Memory B cell (primary cell): ENCODE measurements around the gene KCTD16.

Experiments
- ATAC-seq: fragments of 150-1000 bp; cut with Tn5 transposase; 2 replicates; pipeline ENCODE4 v1.10.0; 2021; ENCODE audit warnings: low read depth, mild to moderate bottlenecking, moderate library complexity
- DNase-seq, 2 donors: peaks; one replicate each; pipeline ENCODE4 v3.0.0; 2022; ENCODE audit warnings: low spot score in 2 of 2
- H3K27ac Mint-ChIP-seq: one replicate; pipeline ENCODE4 v1.8.0; 2022; ENCODE audit warnings: mild to moderate bottlenecking, moderate library complexity, mixed read lengths
- H3K27me3 Mint-ChIP-seq: one replicate; pipeline ENCODE4 v1.8.0; 2022; ENCODE audit warnings: mixed read lengths
- H3K36me3 Mint-ChIP-seq: one replicate; pipeline ENCODE4 v1.8.0; 2022; ENCODE audit warnings: mild to moderate bottlenecking, mixed read lengths
- H3K4me1 Mint-ChIP-seq: one replicate; pipeline ENCODE4 v1.8.0; 2022; ENCODE audit warnings: mixed read lengths
- H3K4me3 Mint-ChIP-seq: one replicate; pipeline ENCODE4 v1.8.0; 2022; ENCODE audit warnings: mild to moderate bottlenecking, moderate library complexity, mixed read lengths
- H3K9me3 Mint-ChIP-seq: one replicate; pipeline ENCODE4 v1.8.0; 2022; ENCODE audit warnings: mixed read lengths

KCTD16 gene

GRCh38 chr5:144481861-144482260 lies 311.2 kb downstream of the KCTD16 start:
- no peaks in the 10 kb centered on the region for H3K9me3 Mint-ChIP-seq
- no peaks in the 10 kb centered on the region for H3K36me3 Mint-ChIP-seq
- H3K27ac Mint-ChIP-seq: no peak overlapping the region
- ATAC-seq (no peak), DNase-seq (no peak)
- no peak overlapping the region for H3K4me3 Mint-ChIP-seq
- no peaks in the 10 kb centered on the region for H3K4me1 Mint-ChIP-seq
- no peaks in the 10 kb centered on the region for H3K27me3 Mint-ChIP-seq

DNA sequence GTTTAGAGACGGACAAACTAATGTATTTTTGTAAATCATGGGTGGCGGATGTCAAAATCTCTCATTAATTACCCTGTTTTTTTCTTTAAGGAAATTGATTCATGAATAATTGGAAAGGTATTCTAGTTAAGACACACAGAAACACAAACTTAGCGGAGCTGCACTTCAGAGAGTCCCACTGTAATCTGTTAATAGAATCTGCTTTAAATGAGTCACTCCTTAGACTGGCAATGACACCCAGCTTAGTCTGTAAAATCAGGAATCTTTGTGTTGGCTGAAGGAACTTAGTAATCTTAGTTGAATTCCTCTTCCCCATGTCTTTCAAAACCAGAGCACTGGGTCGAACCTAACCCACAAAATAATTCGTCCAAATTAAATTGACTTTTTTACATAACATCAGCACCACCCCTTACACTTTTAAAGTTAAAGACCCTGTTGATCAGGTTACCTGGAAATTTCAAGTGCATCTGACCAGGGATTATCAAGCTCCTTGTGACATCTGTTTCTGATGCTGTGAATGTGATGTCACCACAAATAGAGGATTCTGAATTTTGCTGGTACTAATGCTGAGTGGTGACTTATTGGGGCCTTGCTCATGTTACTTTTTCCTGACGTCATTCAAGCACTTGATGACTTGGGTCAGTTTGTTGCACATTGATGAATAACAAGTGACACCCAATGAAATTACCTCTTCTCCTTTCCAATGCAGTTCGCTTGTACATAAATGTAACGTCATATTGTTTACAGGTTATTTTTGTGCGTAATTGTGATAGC lies 313.6 kb downstream of the KCTD16 start:
- ATAC-seq: no peak
- no peak overlapping the region for H3K4me3 Mint-ChIP-seq
- no peaks in the 10 kb centered on the region for H3K27me3 Mint-ChIP-seq
- H3K9me3 Mint-ChIP-seq: no peaks in the 10 kb centered on the region
- DNase-seq: no peak
- no peak overlapping the region for H3K27ac Mint-ChIP-seq
- no peaks in the 10 kb centered on the region for H3K4me1 Mint-ChIP-seq
- no peaks in the 10 kb centered on the region for H3K36me3 Mint-ChIP-seq

DNA sequence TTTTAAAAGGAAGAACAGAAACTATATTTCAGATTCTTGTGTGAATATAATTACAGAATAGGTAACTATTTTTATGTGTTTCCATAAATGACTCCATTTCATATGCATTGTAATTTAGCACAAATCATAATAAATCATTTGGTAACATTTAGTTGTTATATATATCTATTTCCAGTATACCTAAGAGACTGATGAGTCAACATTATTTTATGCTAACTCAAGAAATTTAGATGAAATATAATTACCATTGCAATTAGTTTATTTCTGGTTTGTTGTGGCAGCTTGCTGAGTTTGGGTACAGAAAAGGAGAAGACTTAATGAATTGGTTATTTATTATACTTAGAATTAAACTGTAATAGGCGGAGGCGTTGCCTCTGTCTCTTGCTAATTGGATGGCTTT lies 314.9 kb downstream of the KCTD16 start:
- Mint-ChIP-seq H3K4me3 (no peak overlapping the region), H3K4me1 (no peaks in the 10 kb centered on the region), H3K27me3 (no peaks in the 10 kb centered on the region), H3K36me3 (no peaks in the 10 kb centered on the region), H3K27ac (no peak overlapping the region), H3K9me3 (peaks cover 2% of the 10 kb centered on the region)
- DNase-seq (no peak), ATAC-seq (no peak)

GRCh38 chr5:144487207-144487606 lies 316.5 kb downstream of the KCTD16 start:
- Mint-ChIP-seq H3K27me3 (no peaks in the 10 kb centered on the region), H3K4me3 (no peak overlapping the region), H3K4me1 (no peaks in the 10 kb centered on the region), H3K36me3 (no peaks in the 10 kb centered on the region), H3K27ac (no peak overlapping the region), H3K9me3 (peaks cover 2% of the 10 kb centered on the region)
- no peak for DNase-seq
- ATAC-seq: no peak

GRCh38 chr5:144487761-144488160 lies 317.1 kb downstream of the KCTD16 start:
- Mint-ChIP-seq H3K9me3 (peaks cover 2% of the 10 kb centered on the region), H3K4me3 (no peak overlapping the region), H3K36me3 (no peaks in the 10 kb centered on the region), H3K4me1 (no peaks in the 10 kb centered on the region), H3K27me3 (no peaks in the 10 kb centered on the region), H3K27ac (no peak overlapping the region)
- DNase-seq (no peak), ATAC-seq (no peak)

DNA sequence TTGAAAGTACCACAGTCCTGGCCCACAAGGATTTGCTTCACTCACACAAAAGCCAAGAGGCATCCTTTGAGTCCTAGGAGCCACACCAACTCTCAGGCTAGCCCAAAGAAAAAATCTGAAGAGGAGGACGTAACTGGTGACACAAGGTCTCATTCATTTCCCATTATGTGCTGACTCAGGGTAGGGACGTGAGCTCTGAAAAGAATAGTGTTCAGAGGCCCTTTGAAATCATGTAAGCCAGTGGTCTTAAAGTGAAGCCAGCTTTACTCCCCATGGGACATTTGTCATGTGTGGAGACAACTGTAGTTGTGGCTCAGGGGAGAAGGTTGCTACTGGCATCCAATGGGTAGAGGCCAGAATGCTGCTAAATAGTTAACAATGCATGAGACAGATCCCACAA lies 332.4 kb downstream of the KCTD16 start:
- no peak for ATAC-seq
- H3K9me3 Mint-ChIP-seq: no peaks in the 10 kb centered on the region
- no peak for DNase-seq

DNA sequence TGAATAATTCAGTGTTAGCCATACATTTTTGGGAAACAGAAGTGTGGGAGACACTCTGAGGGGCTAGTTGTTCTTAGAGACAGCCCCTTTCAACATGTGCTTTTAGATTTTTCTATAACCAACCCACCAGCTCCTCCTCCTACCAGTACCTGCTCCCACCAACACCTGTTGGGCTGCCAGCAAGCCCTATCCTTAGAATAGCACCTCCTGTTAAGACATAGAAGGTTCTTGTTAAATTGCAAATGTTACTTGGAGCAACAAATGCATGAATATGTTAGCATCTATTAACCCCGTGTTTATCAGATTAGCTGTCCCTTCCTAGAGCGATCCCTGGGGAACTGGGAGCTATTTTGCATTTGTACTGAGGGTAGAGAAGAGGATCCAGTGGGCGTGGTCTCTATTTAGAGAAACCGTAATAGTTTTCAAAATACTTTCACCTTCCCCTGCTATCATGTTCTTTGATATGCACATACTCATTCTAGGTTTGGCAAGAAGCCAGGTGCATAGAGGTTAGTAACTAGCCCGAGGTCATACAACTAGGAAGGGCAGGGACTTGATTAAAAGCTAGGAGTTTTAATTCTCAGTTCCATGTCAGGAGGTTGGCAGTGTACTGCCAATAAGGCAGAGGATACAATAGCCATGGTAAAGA lies 334.4 kb downstream of the KCTD16 start:
- Mint-ChIP-seq H3K4me1 (no peaks in the 10 kb centered on the region), H3K27ac (no peak overlapping the region), H3K27me3 (no peaks in the 10 kb centered on the region), H3K4me3 (no peak overlapping the region), H3K9me3 (no peaks in the 10 kb centered on the region), H3K36me3 (no peaks in the 10 kb centered on the region)
- ATAC-seq: no peak
- DNase-seq: no peak

More for the DNA sequence above, 332.4 kb downstream of the KCTD16 start:
- Mint-ChIP-seq H3K27ac (no peak overlapping the region), H3K27me3 (no peaks in the 10 kb centered on the region), H3K4me3 (no peak overlapping the region), H3K4me1 (no peaks in the 10 kb centered on the region), H3K36me3 (no peaks in the 10 kb centered on the region)

DNA sequence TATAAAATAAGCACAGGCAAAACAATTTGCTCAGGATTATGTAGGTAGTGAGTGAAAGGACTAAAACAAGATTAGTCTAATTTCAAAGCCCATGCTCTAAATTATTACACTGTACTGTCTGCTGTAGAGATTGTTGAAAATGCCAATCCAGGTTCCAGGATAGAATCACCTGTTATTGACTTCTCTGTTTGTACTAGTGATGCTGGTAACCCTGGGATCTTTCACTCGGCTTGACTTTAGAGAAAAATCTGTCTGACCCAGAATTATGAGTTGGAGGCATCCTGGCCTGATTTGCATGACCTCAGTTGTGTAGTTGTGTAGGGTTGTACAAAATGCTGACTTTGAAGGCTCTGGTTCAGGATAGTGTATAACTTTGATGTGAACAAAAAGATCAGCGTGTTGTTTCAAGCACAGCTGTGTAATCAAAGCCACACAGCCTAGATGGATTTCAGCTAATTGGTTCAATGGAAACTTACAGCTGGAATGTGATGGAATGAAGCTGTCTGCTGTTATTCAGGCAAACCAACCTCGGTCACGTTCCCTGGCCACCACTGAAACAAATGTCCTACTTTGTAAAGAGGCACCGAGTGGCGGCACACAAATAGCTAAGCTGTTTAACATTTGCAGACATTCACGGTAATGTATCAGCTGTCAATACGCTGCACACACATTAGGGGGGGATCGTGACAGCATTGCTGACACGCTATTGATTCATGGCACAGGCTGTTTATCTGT lies 340.3 kb downstream of the KCTD16 start:
- Mint-ChIP-seq H3K9me3 (no peaks in the 10 kb centered on the region), H3K4me1 (no peaks in the 10 kb centered on the region), H3K27ac (no peak overlapping the region), H3K36me3 (no peaks in the 10 kb centered on the region), H3K4me3 (no peak overlapping the region), H3K27me3 (no peaks in the 10 kb centered on the region)
- DNase-seq (no peak), ATAC-seq (no peak)

- Mint-ChIP-seq H3K27me3 (no peaks in the 10 kb centered on the region), H3K4me3 (no peak overlapping the region), H3K4me1 (no peaks in the 10 kb centered on the region), H3K36me3 (no peaks in the 10 kb centered on the region), H3K9me3 (no peaks in the 10 kb centered on the region), H3K27ac (no peak overlapping the region)
- no peak for ATAC-seq
- DNase-seq: no peak
Measured at GRCh38 chr5:144511580-144512072, 341.0 kb downstream of the KCTD16 start.

DNA sequence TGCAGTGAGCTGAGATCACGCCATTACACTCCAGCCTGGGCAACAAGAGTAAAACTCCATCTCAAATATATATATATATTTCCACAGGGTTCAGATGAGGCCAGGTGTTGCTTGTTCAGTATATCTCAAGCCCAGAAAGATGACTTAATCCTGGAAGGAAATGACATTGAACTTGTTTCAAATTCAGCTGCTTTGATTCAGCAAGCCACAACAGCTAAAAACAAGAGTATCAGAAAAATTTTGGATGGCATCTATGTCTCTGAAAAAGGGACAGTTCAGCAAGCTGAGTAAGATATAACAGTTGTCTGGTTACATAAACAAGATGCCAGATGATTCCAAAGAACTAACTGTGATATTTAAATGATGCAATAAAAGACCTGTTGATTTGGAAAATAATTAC lies 352.0 kb downstream of the KCTD16 start:
- H3K9me3 Mint-ChIP-seq: peaks cover 7% of the 10 kb centered on the region
- ATAC-seq (no peak), DNase-seq (no peak)
- no peaks in the 10 kb centered on the region for H3K36me3 Mint-ChIP-seq
- H3K27me3 Mint-ChIP-seq: no peaks in the 10 kb centered on the region
- no peak overlapping the region for H3K4me3 Mint-ChIP-seq
- H3K27ac Mint-ChIP-seq: no peak overlapping the region
- no peaks in the 10 kb centered on the region for H3K4me1 Mint-ChIP-seq

DNA sequence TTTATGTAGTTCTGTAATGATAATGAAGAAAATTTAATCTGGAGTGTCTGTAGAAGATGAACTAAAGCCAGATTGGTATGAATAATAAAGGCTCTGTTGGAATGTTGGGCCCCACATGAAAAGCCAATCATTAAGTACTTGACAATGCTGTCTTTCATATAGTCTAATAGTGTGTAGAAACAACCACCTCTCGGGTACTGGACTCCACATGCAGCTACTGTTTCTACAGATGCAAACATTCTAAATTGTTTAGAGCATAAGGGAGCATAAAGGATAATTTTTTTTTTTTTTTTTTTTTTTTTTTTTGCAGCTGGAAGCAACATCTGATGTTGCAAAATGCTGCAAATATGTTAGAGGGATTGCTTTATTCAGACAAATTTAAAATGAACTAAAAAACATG lies 354.3 kb downstream of the KCTD16 start:
- ATAC-seq (no peak), DNase-seq (no peak)
- H3K27ac Mint-ChIP-seq: no peak overlapping the region
- no peaks in the 10 kb centered on the region for H3K4me1 Mint-ChIP-seq
- peaks cover 12% of the 10 kb centered on the region for H3K9me3 Mint-ChIP-seq
- no peaks in the 10 kb centered on the region for H3K27me3 Mint-ChIP-seq
- no peaks in the 10 kb centered on the region for H3K36me3 Mint-ChIP-seq
- no peak overlapping the region for H3K4me3 Mint-ChIP-seq

DNA sequence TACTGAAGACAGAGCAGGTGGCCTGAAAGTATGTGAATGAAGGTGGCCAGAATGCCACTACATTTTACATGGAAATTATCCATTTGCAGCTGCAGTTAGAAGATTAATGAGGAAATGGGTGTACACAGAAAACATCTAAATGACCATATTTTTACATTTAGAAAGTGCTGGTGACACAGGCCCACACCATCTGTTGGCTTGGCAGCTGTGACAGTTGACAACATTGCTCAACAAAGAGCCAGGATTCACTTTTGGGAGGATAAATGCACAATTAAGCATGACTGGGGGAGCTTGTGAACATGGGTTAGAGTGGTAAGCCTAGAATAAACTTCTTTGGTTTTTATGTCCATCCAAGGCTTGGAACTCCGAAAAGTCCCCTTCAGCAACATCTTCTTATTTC lies 360.5 kb downstream of the KCTD16 start:
- H3K4me3 Mint-ChIP-seq: no peak overlapping the region
- peaks cover 10% of the 10 kb centered on the region for H3K9me3 Mint-ChIP-seq
- no peaks in the 10 kb centered on the region for H3K27me3 Mint-ChIP-seq
- H3K36me3 Mint-ChIP-seq: no peaks in the 10 kb centered on the region
- no peaks in the 10 kb centered on the region for H3K4me1 Mint-ChIP-seq
- H3K27ac Mint-ChIP-seq: no peak overlapping the region
- no peak for ATAC-seq
- no peak for DNase-seq
